Natural killer cell treated with Interleukin-12 subunit alpha and Interleukin-12 subunit beta and Interleukin-15 and Interleukin-18, amount 100 ng/mL, for 72 hours (primary cell): ENCODE results near the gene SLC24A3. TPM values are rescaled to one million over a fixed set of nuclear protein-coding genes. Genes with fewer than 3 reads are reported as not detected.

Source experiments
- ATAC-seq, 2 donors: fragments of 150-1000 bp; cut with Tn5 transposase in 1 of 2; sonication (Bioruptor Pico), chemical (Tn5 transposase) in 1 of 2; 2 replicates each; pipeline ENCODE4 v1.10.0; 2021
- DNase-seq: peaks from one replicate; pipeline ENCODE4 v3.0.0; 2022; ENCODE audit warnings: low spot score
- H3K27ac Mint-ChIP-seq, 2 donors: 1 replicate in 1 of 2; 2 replicates in 1 of 2; pipeline ENCODE4 v1.8.0; 2022; ENCODE audit warnings: mixed read lengths in 2 of 2, mild to moderate bottlenecking in 1 of 2, moderate library complexity in 1 of 2
- H3K27me3 Mint-ChIP-seq, 2 donors: 1 replicate in 1 of 2; 2 replicates in 1 of 2; pipeline ENCODE4 v1.8.0; 2022; ENCODE audit warnings: mixed read lengths in 2 of 2
- H3K36me3 Mint-ChIP-seq: one replicate; pipeline ENCODE4 v1.8.0; 2022; ENCODE audit warnings: mixed read lengths
- H3K4me1 Mint-ChIP-seq, 2 donors: 1 replicate in 1 of 2; 2 replicates in 1 of 2; pipeline ENCODE4 v1.8.0; 2022; ENCODE audit warnings: low read depth in 2 of 2, mixed read lengths in 2 of 2, mild to moderate bottlenecking in 1 of 2
- H3K4me3 Mint-ChIP-seq: one replicate; pipeline ENCODE4 v1.8.0; 2022; ENCODE audit warnings: mixed read lengths
- H3K9me3 Mint-ChIP-seq: 2 replicates; pipeline ENCODE4 v1.8.0; 2022; ENCODE audit warnings: mixed read lengths
- total RNA-seq, 2 donors: library from RNA; stranded (reverse); gene quantifications; one replicate each; pipeline ENCODE4 v1.2.3, GENCODE V29; 2022

Gene SLC24A3
- total RNA-seq, 2 donors from 2014 or later = 1.4 TPM; not detected in 1

DNA sequence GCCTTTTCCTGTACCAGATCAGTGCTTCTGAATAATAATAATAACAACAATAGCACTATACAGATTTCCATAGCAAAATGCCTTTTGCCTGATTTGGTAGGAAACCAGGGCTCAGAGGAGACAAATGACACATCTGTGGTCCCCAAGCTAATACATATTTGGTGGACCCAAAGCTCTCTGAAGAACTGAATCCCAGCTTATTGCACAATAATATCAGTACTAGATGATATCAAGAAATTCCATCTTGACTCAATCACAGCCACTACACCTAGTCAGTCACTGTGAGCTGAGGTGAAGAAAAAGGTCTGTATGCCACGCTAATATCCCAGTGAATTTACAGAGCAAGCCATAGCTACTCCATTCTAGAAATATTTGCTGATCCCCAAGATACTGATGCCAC, 275.0 kb downstream of the SLC24A3 start:
- Mint-ChIP-seq H3K9me3 (no peaks in the 10 kb centered on the region), H3K27ac (no peak overlapping the region), H3K4me1 (no peaks in the 10 kb centered on the region), H3K27me3 (peaks cover 1 to 7% of the 10 kb centered on the region in 2 donors), H3K36me3 (no peaks in the 10 kb centered on the region), H3K4me3 (no peak overlapping the region)
- ATAC-seq (no peak), DNase-seq (no peak)

- ATAC-seq (no peak), DNase-seq (no peak)
- Mint-ChIP-seq H3K36me3 (no peaks in the 10 kb centered on the region), H3K27ac (no peak overlapping the region), H3K27me3 (peaks cover 5 to 6% of the 10 kb centered on the region in 2 donors), H3K4me3 (no peak overlapping the region), H3K9me3 (no peaks in the 10 kb centered on the region), H3K4me1 (no peaks in the 10 kb centered on the region)
Observed at GRCh38 chr20:19491241-19491640, 278.8 kb downstream of the SLC24A3 start.

GRCh38 chr20:19492116-19492515, 279.7 kb downstream of the SLC24A3 start:
- H3K4me3 Mint-ChIP-seq = no peak overlapping the region
- H3K36me3 Mint-ChIP-seq = no peaks in the 10 kb centered on the region
- H3K4me1 Mint-ChIP-seq = no peaks in the 10 kb centered on the region
- ATAC-seq (no peak), DNase-seq (no peak)
- H3K9me3 Mint-ChIP-seq = no peaks in the 10 kb centered on the region
- no peak overlapping the region for H3K27ac Mint-ChIP-seq
- peaks cover 5 to 6% of the 10 kb centered on the region in 2 donors for H3K27me3 Mint-ChIP-seq

DNA sequence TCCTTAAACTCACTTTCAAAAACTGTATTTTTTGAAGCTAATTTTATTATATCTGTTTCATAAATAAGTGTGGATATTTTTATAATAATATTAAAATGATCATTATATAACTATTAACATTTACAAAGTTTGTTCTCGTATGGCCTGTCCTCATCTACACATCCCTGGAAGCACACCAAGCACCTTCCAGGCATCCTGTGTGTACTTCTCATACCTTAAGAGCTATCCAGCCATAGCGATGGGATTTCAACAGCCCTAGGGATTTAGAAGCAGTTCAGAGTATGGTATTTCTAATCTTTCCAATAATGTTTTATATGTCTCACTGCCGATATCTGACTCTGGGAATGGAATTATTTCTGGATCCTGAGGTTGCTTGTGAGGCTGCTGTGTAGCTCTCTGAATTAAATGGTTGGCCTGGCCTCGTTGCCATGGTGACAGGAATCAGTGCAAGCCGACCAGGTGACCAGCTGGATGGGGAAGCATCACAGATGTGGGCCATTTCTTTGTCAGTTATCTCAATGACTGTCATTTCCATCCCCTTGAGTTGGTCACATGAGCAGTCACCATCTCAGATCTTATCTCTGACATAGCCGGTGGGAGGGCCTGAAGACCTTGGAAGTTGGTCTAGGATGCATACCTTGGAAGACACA, 280.4 kb downstream of the SLC24A3 start:
- H3K27me3 Mint-ChIP-seq = peaks cover 5 to 6% of the 10 kb centered on the region in 2 donors
- H3K36me3 Mint-ChIP-seq = no peaks in the 10 kb centered on the region
- no peak overlapping the region for H3K27ac Mint-ChIP-seq
- H3K4me1 Mint-ChIP-seq = no peaks in the 10 kb centered on the region
- DNase-seq (no peak), ATAC-seq (no peak)
- no peaks in the 10 kb centered on the region for H3K9me3 Mint-ChIP-seq
- no peak overlapping the region for H3K4me3 Mint-ChIP-seq

GRCh38 chr20:19493794-19494495, 281.5 kb downstream of the SLC24A3 start:
- no peak for DNase-seq
- no peaks in the 10 kb centered on the region for H3K36me3 Mint-ChIP-seq
- H3K9me3 Mint-ChIP-seq = no peaks in the 10 kb centered on the region
- peaks cover 5 to 6% of the 10 kb centered on the region in 2 donors for H3K27me3 Mint-ChIP-seq
- no peak for ATAC-seq
- H3K27ac Mint-ChIP-seq = no peak overlapping the region
- peaks cover 0 to 4% of the 10 kb centered on the region in 2 donors for H3K4me1 Mint-ChIP-seq
- H3K4me3 Mint-ChIP-seq = no peak overlapping the region

GRCh38 chr20:19495905-19496703, 283.7 kb downstream of the SLC24A3 start:
- Mint-ChIP-seq H3K4me3 (no peak overlapping the region), H3K4me1 (peaks cover 0 to 4% of the 10 kb centered on the region in 2 donors), H3K36me3 (no peaks in the 10 kb centered on the region), H3K9me3 (no peaks in the 10 kb centered on the region), H3K27ac (no peak overlapping the region), H3K27me3 (peaks cover 2 to 6% of the 10 kb centered on the region in 2 donors)
- no peak for DNase-seq
- no peak for ATAC-seq

DNA sequence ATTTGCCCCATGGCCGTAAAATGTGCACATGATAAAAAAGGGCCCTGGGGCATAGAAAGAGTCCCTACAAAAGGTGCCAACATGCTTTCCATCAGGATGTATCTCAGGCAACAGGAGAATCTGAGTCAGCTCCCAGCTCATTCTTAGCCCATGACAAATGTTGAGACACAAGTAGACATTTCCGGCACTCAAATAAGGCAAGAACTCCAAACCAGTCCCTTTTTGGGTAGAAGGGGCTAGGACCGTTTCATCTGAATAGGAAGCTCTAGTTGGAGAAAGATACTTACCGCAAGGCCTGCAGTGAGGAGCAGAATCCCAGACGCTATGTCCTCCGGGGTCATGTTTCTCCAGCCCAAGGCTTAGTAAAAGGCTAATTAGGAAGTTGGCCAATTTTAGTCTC, 284.6 kb downstream of the SLC24A3 start:
- ATAC-seq = no peak
- Mint-ChIP-seq H3K4me1 (peaks cover 0 to 4% of the 10 kb centered on the region in 2 donors), H3K4me3 (no peak overlapping the region), H3K36me3 (no peaks in the 10 kb centered on the region), H3K9me3 (no peaks in the 10 kb centered on the region), H3K27ac (no peak overlapping the region), H3K27me3 (peaks cover 2 to 6% of the 10 kb centered on the region in 2 donors)
- no peak for DNase-seq

DNA sequence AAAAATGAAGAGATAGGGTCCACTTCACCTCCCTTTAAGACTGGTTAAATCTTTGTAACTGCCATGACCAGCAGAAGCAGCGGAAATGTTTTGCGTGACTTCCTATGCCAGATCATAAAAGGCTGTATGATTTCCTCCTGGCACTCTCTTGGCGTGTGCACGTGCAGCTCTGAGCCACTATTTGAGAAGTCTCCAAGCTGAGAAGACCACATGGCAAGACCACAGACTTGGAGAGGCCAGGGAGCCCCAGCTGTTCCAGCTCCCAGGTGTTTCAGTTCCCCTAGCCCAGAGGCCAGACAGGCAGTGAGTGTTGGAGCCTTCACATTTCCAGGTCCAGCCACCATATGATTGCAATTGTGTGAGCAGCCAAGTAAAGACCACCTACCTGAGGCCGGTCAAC, 286.3 kb downstream of the SLC24A3 start:
- ATAC-seq (no peak), DNase-seq (no peak)
- H3K27ac Mint-ChIP-seq = no peak overlapping the region
- H3K4me3 Mint-ChIP-seq = no peak overlapping the region
- peaks cover 2 to 12% of the 10 kb centered on the region in 2 donors for H3K27me3 Mint-ChIP-seq
- H3K36me3 Mint-ChIP-seq = no peaks in the 10 kb centered on the region
- peaks cover 0 to 4% of the 10 kb centered on the region in 2 donors for H3K4me1 Mint-ChIP-seq
- no peaks in the 10 kb centered on the region for H3K9me3 Mint-ChIP-seq

- H3K4me1 Mint-ChIP-seq = peaks cover 0 to 4% of the 10 kb centered on the region in 2 donors
- H3K4me3 Mint-ChIP-seq = no peak overlapping the region
- no peak for ATAC-seq
- DNase-seq = no peak
- peaks cover 2 to 8% of the 10 kb centered on the region in 2 donors for H3K27me3 Mint-ChIP-seq
- no peak overlapping the region for H3K27ac Mint-ChIP-seq
- H3K9me3 Mint-ChIP-seq = no peaks in the 10 kb centered on the region
- H3K36me3 Mint-ChIP-seq = no peaks in the 10 kb centered on the region
Observed at GRCh38 chr20:19501476-19502115, 289.2 kb downstream of the SLC24A3 start.

DNA sequence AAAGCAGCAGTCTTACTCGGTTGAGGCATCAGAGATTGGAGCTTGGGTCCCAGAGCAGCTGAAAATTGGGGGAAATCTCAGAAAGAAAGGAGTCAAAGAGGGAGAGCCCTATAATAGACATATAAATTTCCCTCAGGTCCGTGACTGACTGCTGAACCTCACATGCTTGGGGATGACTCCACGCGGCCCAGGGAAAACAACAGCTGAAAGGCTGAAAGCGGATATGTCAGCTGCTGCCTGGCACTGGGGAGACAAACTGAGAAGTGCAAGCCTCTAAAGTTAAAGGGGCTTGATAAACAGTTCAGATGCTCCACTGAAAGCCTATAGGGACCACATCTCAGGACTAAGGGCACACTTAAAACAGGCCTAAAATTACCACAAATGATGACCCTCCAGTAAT, 289.7 kb downstream of the SLC24A3 start:
- Mint-ChIP-seq H3K27ac (no peak overlapping the region), H3K9me3 (no peaks in the 10 kb centered on the region), H3K4me3 (no peak overlapping the region), H3K27me3 (peaks cover 2 to 8% of the 10 kb centered on the region in 2 donors), H3K4me1 (peaks cover 0 to 4% of the 10 kb centered on the region in 2 donors), H3K36me3 (no peaks in the 10 kb centered on the region)
- ATAC-seq (no peak), DNase-seq (no peak)

DNA sequence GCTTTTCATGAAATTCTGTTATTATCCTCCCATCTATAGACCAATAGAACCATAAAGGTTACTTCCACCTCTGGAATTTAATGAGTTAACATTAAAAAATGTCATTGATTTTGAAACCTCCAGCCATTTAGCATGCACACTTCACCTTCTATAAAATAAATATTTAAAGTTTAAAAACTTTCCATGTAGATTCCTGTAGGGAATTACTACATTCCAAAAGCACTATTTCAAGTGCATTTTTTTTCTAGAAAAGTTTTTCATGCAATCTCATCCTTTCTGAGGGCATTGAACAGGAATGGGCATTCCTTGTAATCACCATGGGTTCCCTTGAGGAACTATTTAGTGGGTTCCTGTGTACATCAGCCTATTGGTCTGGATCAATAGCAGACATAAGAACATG, 291.8 kb downstream of the SLC24A3 start:
- ATAC-seq (no peak), DNase-seq (no peak)
- no peaks in the 10 kb centered on the region for H3K9me3 Mint-ChIP-seq
- H3K36me3 Mint-ChIP-seq = no peaks in the 10 kb centered on the region
- H3K4me3 Mint-ChIP-seq = no peak overlapping the region
- no peak overlapping the region for H3K27ac Mint-ChIP-seq
- H3K4me1 Mint-ChIP-seq = no peaks in the 10 kb centered on the region
- peaks cover 2 to 8% of the 10 kb centered on the region in 2 donors for H3K27me3 Mint-ChIP-seq

DNA sequence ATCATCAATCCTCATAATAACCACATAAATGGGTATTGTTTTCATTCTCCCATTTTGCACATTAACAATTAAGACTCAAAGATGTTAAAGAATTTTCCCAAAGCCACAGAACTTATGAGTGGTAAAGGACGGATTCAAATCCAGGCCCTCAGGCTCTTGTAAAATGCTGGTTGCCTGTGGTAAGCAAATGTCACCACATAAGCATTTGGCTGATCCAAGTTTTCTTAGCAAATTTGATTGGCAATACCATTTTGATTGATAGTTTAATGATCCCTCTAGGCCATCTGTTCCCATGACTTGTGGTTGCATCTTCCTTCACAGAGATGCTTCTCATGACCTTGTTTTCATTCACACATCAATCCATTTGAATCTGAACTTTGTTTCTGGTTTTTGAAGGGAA, 293.6 kb downstream of the SLC24A3 start:
- Mint-ChIP-seq H3K4me3 (no peak overlapping the region), H3K9me3 (no peaks in the 10 kb centered on the region), H3K36me3 (no peaks in the 10 kb centered on the region), H3K27ac (no peak overlapping the region), H3K27me3 (peaks cover 2 to 8% of the 10 kb centered on the region in 2 donors), H3K4me1 (no peaks in the 10 kb centered on the region)
- DNase-seq (no peak), ATAC-seq (no peak)

DNA sequence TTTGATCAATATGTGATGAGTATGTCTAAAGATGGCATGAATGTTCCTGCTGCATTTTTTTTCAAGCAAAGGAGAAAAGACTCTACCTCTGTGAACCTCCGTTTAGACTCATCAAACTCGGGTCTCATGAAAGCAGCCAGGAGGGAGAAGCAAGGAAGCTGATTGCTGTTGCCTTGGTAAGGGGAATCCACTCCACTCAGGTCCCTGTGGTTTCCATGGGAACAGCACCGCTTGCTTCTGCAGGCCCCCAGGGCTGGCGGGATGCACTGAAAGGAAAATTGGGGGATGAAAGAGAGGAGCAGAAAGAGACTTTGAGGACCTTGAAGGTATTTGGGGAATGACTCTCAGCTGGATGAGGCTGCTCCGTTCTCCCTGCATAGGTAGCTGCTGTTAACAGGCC, 296.0 kb downstream of the SLC24A3 start:
- Mint-ChIP-seq H3K9me3 (no peaks in the 10 kb centered on the region), H3K27ac (no peak overlapping the region), H3K4me3 (no peak overlapping the region), H3K4me1 (no peaks in the 10 kb centered on the region), H3K27me3 (peaks cover 0 to 5% of the 10 kb centered on the region in 2 donors), H3K36me3 (no peaks in the 10 kb centered on the region)
- ATAC-seq (no peak), DNase-seq (no peak)
